Esophagus squamous epithelium (tissue), 4 donors: ENCODE data around the gene COL6A2.

Experiments used
- CTCF ChIP-seq, 6 experiments: fragments of 450-650 bp in 4 of 6; fragments of 200-600 bp in 2 of 6; sonication (generic) in 2 of 6; IDR thresholded peaks; one replicate each; pipeline ENCODE4 v1.5.1; 2016 to 2019; ENCODE audit warnings: antibody characterized with exemption in 6 of 6, mild to moderate bottlenecking in 4 of 6, moderate library complexity in 4 of 6
- POLR2A ChIP-seq, 4 donors: fragments of 450-650 bp; IDR thresholded peaks; one replicate each; pipeline ENCODE4 v1.6.1; 2017; ENCODE audit warnings: antibody characterized with exemption in 4 of 4, mild to moderate bottlenecking in 4 of 4, moderate library complexity in 3 of 4

- TF ChIP-seq CTCF (IDR thresholded peaks at IDR 0.05) (no peak), POLR2A (IDR thresholded peaks at IDR 0.05) (no peak)
Observed at GRCh38 chr21:46082713-46082962, 15.3 kb upstream of the COL6A2 start.
